Uterus (tissue), 2 donors: ENCODE data around the gene IFNAR1.

Experiments used
- CTCF ChIP-seq, 4 experiments: fragments of 200-600 bp in 2 of 4; fragments of 450-650 bp in 2 of 4; sonication (generic) in 2 of 4; IDR thresholded peaks; one replicate each; pipeline ENCODE4 v1.5.1; 2016 to 2019; ENCODE audit warnings: antibody characterized with exemption in 4 of 4, mild to moderate bottlenecking in 2 of 4, moderate library complexity in 1 of 4
- POLR2A ChIP-seq, 2 donors: fragments of 450-650 bp; IDR thresholded peaks; one replicate each; pipeline ENCODE4 v1.6.1; 2016; ENCODE audit warnings: antibody characterized with exemption in 2 of 2, mild to moderate bottlenecking in 1 of 2, moderate library complexity in 1 of 2

- TF ChIP-seq CTCF (IDR thresholded peaks at IDR 0.05) (no peak), POLR2A (IDR thresholded peaks at IDR 0.05) (no peak)
Measured at GRCh38 chr21:33383056-33383888, 58.5 kb downstream of the IFNAR1 start.
